ENCODE data around the gene TMEM116.
A peak's percentile ranks its signal among the peaks of the same experiment; 100 is the strongest.
"Not testable (repeated sequence)": the region's sequence is repeated elsewhere in the genome, so short reads cannot be mapped to it uniquely, and the experiment has no call there.

TMEM116 gene
- 25.5 to 35.0 reads per million in 2 donors for total RNA-seq

DNA sequence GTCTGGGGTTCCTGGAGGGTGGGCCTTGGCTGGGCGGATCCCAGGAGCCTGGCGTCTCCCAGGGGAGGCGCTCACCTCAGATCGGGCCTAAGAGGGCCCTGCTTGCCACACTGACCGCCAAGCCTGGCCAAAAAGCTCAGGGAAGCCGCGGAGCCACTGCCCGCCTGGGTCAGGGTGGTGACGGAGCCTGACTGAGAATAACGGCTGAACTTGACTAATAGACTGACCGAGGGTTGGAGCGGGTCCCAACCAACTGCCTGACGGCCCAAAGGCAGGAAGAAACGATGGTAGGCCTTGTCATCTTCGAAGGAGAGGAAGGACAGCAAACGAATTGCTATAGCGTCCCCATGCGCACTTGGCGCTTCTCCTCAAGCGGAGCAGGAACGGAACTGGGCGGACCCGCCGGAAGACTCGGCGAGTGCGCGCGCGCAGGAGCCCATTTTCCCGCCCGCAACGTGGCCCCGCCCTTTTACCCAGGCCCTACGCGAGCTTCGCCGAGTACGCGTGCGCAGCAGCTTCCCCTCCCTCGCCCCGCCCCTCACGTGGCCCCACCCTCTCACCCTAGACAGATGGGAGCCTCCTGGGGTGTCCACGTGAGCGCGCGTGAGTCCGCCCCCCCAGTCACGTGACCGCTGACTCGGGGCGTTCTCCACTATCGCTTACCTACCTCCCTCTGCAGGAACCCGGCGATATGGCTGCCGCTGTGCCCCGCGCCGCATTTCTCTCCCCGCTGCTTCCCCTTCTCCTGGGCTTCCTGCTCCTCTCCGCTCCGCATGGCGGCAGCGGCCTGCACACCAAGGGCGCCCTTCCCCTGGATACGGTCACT is at the start of gene TMEM116, which contains the start of gene ERP29:
TMEM116 (minus strand) TSS at position 391 of the 826 bp plus-strand sequence. CDS start 7,895 bp downstream, outside the sequence.
ERP29 (plus strand) TSS at position 652 of the 826 bp plus-strand sequence; CDS start at position 692, 40 bp downstream.
- DNase-seq, result peak; percentile 100

GRCh38 chr12:112061137-112061536 is 48.2 kb upstream of the TMEM116 start:
- no peak for DNase-seq

DNA sequence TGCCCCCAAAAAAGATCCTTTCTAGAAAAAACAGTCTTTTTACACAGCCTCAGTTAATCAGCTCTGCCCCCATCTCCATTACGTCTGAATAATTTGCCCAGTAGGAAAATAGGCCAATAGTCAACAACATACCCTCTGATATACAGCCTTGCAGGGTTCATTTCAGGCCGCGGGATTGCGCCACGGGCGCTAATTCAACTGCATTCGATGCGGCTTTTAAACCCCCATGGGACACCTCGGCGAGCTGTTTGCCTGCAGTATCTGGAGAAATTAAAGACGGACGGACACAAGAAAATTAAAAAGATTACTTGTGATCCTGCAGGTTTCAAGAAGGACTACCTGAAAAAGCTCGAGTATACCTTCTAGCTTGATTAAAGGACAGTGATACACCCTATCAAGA is 36.4 kb upstream of the TMEM116 start:
- no peak for DNase-seq

GRCh38 chr12:112046003-112046402 is 33.0 kb upstream of the TMEM116 start:
- no peak for DNase-seq

DNA sequence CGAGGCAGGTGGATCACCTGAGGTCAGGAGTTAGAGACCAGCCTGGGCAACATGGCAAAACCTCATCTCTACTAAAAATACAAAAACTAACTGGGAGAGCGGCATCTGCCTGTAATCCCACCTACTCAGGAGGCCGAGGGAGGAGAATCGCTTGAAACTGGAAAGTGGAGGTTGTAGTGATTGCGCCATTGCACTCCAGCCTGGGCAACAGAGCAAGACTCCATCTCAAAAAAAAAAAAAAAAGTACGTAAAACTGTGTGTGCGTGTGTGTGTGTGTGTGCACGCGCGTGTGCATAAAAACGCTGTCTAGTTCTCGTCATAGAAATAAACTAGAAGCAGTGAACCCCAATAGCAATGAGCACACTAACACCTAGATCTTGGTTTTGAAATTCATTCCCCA is 23.6 kb upstream of the TMEM116 start:
- not testable (repeated sequence) for DNase-seq

DNA sequence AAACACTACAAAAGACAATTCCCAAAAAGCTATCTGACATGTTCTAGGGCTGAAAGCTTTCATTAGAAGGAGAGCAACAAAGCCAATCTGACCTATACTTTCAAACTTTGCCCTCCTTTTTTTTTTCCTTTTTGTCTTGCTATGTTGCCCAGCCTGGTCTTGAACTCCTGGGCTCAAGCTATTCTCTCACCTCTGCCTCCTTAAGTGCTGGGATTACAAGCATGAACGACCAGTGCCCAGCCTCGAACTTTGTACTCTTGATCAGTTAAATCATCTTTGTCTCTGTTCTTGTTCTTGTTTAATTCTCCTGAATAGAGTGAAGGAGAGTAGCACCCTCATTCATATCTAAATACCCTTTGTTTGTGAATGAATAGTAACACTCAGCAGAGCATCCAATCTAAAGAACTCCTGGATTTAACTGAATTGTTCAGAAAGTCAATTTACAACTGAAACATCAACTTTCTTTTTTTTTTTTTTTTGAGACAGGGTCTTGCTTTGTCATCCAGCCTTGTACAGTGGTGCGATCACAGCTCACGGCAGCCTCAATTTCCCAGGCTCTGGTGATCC is 22.3 kb upstream of the TMEM116 start:
- no peak for DNase-seq

GRCh38 chr12:112032292-112032691 is 19.3 kb upstream of the TMEM116 start:
- no peak for DNase-seq

GRCh38 chr12:112031472-112031871 is 18.5 kb upstream of the TMEM116 start:
- no peak for DNase-seq

DNA sequence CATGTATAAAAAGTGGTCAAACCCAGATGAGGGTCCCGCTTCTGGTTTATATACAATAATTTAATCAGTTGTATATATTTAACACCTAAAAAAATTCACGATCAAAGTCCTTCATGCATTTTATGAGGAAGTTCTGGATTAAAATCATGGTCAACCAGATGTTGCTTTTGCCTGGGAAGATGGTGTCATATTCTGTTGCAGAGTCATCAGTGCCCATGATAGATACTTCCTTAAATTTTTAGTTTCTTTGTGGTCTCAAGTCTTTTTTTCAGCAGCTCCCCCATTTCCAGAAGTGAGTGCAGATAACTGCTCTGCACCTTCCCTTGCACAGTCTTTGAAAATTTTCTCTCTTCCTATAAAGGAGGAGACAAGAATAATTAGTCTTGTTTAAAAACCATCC is 16.3 kb upstream of the TMEM116 start:
- DNase-seq, result no peak

GRCh38 chr12:112025808-112026375 is 12.9 kb upstream of the TMEM116 start:
- DNase-seq, result no peak

DNA sequence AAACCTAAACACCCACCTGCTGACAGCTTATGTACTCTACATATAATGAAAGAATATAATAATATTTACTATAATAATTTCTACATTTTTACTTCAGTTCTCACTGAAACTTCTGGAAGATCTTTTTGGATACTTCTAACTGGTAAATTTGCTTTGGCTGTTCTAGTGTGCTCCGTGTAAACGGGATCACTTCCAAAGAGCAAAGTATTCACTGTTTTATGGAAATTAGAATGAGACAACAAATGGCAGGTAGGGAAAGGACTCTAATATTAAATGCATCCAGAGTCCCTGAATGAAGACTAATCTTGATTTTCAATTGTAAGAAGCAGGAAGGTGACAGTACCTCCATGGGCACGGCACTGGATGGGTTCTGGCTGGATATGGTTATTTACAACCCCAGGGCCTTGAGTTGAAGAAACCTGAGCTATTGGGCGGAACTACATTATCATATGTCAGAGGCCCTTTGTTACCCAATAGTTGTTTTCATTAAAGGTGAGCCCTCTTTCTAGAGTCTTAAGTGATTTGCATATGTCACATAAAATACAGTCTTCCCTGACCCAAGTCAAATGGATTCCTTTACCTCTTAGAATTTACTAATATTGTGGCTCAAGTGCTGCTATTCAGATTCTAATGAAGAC is 10.9 kb upstream of the TMEM116 start:
- no peak for DNase-seq

- DNase-seq, result no peak
Measured at GRCh38 chr12:112022241-112023016, 9.5 kb upstream of the TMEM116 start.

DNA sequence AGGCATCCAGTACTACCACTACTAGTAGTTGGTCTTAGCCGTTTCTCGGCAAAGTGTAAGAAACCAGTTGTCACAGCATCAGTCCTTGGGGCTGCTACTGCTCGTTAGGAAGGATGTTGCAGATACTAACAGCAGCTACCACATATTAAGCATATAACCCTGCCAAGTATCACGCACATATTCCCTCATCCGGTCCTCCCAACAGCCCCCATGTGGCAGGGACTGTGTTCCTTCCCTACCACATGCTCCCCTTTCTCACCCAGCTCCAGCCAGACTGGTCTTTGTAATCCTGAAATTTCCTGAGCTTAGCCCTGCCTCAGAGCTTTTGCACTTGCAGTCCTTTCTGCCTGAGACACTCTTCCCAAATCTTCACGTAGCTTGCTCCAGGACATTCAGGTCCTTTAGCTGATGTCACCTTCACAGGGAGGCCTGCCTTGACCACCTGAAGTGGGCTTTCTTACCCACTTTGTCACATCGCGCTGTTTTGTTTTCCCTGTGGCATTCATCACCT is 8.0 kb upstream of the TMEM116 start:
- no peak for DNase-seq

DNA sequence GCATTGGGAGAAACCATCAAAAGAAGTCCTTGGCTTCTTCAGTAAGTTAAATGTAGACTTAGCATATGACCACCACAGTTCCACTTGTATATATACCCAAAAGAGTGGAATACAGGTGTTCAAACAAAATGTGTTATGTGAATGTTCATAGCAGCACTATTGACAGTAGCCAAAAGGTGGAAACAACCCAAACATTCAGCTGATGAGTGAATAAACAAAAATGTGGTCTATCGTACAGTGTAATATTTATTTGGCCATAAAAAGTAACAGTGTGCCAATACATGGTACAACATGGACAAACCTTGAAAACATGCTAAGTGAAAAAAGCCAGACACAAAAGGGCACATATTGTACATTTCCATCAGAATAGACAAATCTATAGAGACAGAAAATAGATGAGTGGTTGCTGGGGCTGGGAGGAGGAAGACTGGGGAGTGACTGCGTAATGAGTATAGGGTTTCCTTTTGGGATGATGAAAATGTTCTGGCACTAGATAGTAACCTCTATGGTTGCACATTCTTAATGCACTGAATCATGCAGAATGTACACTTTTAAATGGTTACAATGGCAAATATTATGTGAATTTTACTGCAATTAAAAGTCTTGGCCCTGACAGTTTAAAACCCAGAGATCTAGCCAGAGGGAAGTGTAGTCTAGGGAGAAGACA is 5.7 kb upstream of the TMEM116 start:
- no peak for DNase-seq

- no peak for DNase-seq
Measured at GRCh38 chr12:112017041-112017440, 4.1 kb upstream of the TMEM116 start.

DNA sequence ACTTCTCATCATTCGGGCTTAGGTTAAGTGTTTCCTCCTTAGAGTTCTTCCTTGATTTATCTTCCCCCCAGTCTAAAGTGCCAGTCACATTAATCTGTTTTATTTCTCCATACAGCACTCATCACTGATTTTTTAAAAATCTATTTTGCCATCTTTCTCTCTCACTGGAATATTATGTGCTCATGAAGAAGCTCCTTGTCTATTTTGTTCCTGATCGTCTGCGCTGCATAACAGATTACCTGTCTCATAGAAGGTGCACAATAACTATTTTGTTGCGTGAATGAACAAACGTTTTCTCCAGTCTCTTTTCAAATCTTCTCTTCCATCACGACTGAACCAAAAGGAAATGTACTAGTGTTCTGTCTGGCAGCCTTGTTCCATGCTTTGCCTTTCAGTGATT is 3.0 kb upstream of the TMEM116 start:
- DNase-seq, result no peak

DNA sequence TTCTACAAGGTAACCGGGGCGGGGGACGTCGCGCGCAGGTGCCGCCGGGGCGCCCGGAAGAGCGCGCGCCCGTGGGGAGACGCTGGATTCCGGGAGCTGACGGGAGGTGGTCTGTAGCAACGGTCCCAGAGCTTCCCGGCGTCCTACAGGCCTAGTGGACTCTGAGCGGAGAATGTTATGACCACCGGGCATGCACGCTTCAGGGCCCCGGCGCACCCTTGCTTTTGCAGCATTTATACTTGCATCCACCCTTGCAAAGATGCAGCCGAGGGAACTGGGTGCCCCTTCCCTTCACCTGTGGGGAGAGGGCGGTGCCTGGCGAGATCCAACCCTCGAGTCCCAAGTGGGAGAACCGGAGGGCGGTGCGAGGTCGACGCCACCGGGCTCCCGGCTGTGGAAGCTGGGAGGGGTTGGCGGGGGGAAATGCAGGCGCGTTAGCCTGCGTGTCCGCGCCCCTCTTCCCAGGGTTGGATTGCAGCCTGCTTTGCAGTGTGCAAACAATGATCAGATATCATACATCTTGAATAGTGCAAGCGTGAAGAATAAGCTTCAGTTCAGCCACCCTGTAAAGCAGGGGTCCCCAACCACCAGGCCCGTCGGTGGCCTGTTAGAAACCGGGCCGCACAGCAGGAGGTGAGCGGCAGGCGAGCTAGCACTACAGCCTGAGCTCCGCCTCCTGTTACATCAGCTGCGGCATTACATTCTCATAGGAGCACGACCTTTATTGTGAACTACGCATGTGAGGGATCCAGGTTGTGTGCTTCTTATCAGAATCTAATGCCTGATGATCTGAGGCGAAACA is 837 bp upstream of the TMEM116 start:
- DNase-seq, result peak; percentile 46

- DNase-seq, result no peak
Measured at GRCh38 chr12:112011685-112012084, 1.3 kb downstream of the TMEM116 start.

- DNase-seq, result no peak
Measured at GRCh38 chr12:112010415-112011344, 2.3 kb downstream of the TMEM116 start.

DNA sequence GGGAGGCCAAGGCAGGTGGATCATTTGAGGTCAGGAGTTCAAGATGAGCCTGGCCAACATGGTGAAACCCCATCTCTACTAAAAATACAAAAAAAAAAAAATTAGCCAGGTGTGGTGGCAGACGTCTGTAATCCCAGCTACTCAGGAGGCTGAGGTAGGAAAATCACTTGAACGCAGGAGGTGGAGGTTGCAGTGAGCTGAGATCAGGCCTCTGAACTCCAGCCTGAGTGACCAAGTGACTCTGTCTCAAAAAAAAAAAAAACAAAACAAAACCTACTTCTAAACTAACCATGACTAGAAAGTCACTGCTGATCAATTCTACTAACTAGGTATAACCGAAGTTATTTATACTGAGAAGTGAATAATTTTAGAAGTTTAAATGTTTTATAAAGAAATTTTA is 3.4 kb downstream of the TMEM116 start:
- DNase-seq, result not testable (repeated sequence)
